Keratinocyte (primary cell): ENCODE data around the gene MBP. TPM values are rescaled to one million over a fixed set of nuclear protein-coding genes. Genes with fewer than 3 reads are reported as not detected.

Source experiments
- DNase-seq: peaks from one replicate; pipeline ENCODE4 v3.0.0-alpha.2; 2011; ENCODE audit warnings: low read depth, missing footprints, low spot score
- FAIRE-seq: peaks from 2 replicates; lab custom pipeline; 2011; peaks lifted over from hg19 to GRCh38; lab: Jason Lieb, UNC
- H2AFZ ChIP-seq: 2 replicates; pipeline ENCODE4 v1.6.0; 2012; ENCODE audit warnings: low read length, control low read depth, inconsistent platforms; ENCODE audit not compliant: control insufficient read depth
- H3K27ac ChIP-seq: 2 replicates; pipeline ENCODE4 v1.5.1; 2011; ENCODE audit warnings: low read length; ENCODE audit not compliant: control insufficient read depth, insufficient read depth
- H3K27me3 ChIP-seq: 3 replicates; pipeline ENCODE4 v1.6.0; 2011; ENCODE audit warnings: low read length; ENCODE audit not compliant: control insufficient read depth, insufficient read depth; ENCODE audit errors: extremely low read depth
- H3K36me3 ChIP-seq, 2 experiments: 2 replicates in 1 of 2; 3 replicates in 1 of 2; pipeline ENCODE4 v1.5.1; 2011; ENCODE audit warnings: low read length in 2 of 2, mild to moderate bottlenecking in 1 of 2; ENCODE audit not compliant: control insufficient read depth in 2 of 2, insufficient read depth in 2 of 2; ENCODE audit errors: extremely low read depth in 1 of 2
- H3K4me1 ChIP-seq: 3 replicates; pipeline ENCODE4 v1.5.1; 2011; ENCODE audit warnings: low read length; ENCODE audit not compliant: control insufficient read depth, insufficient read depth; ENCODE audit errors: extremely low read depth
- H3K4me2 ChIP-seq: 3 replicates; pipeline ENCODE4 v1.6.0; 2011; ENCODE audit warnings: low read depth, low read length; ENCODE audit not compliant: control insufficient read depth, insufficient read depth; ENCODE audit errors: extremely low read depth
- H3K4me3 ChIP-seq, 3 experiments: fragments of 200-600 bp in 1 of 3; sonication (generic) in 1 of 3; 2 replicates in 2 of 3; 3 replicates in 1 of 3; pipeline ENCODE4 v1.5.1; 2011 to 2016; ENCODE audit warnings: low read length in 3 of 3, mild to moderate bottlenecking in 3 of 3, control low read depth in 2 of 3, inconsistent platforms in 1 of 3, low read depth in 1 of 3, mixed read lengths in 1 of 3, mixed run types in 1 of 3, moderate library complexity in 1 of 3; ENCODE audit not compliant: control insufficient read depth in 2 of 3, insufficient read depth in 2 of 3; ENCODE audit errors: extremely low read depth in 1 of 3
- H3K79me2 ChIP-seq: 2 replicates; pipeline ENCODE4 v1.6.0; 2012; ENCODE audit warnings: low read length; ENCODE audit not compliant: control insufficient read depth, insufficient read depth
- H3K9ac ChIP-seq: 3 replicates; pipeline ENCODE4 v1.6.0; 2011; ENCODE audit warnings: low read length; ENCODE audit not compliant: control insufficient read depth, insufficient read depth; ENCODE audit errors: extremely low read depth
- H3K9me1 ChIP-seq: 3 replicates; pipeline ENCODE4 v1.6.0; 2011; ENCODE audit warnings: low read length; ENCODE audit not compliant: control insufficient read depth, insufficient read depth; ENCODE audit errors: extremely low read depth
- H3K9me3 ChIP-seq: 2 replicates; pipeline ENCODE4 v1.5.1; 2012; ENCODE audit warnings: low read depth, low read length; ENCODE audit not compliant: control insufficient read depth
- H4K20me1 ChIP-seq: 3 replicates; pipeline ENCODE4 v1.6.0; 2011; ENCODE audit warnings: low read length; ENCODE audit not compliant: control insufficient read depth, insufficient read depth; ENCODE audit errors: extremely low read depth
- EZH2 ChIP-seq: IDR thresholded peaks from one replicate; pipeline ENCODE4 v1.6.1; 2012; ENCODE audit warnings: inconsistent platforms, mild to moderate bottlenecking, low read length, moderate library complexity
- dilution Hi-C: fragments of 300-500 bp; cut with MboI; formaldehyde crosslinking; loops from one replicate; pipeline ENCODE4 v1.7.0; 2020; ENCODE audit warnings: low sequenced_read_pairs; ENCODE audit not compliant: extremely low pct_ligation_motif_present
- polyA plus RNA-seq, 5 experiments: library from polyadenylated mRNA; depleted of rRNA in 3 of 5; stranded (reverse) in 3 of 5; stranded (forward) in 1 of 5; unstranded in 1 of 5; fragments of >200 nt; gene quantifications; 1 replicate in 1 of 5; 2 replicates in 3 of 5; 3 replicates in 1 of 5; pipeline versions ENCODE4 v1.2.1 to v1.2.3, GENCODE V29; 2011 to 2012; ENCODE audit warnings: missing spikeins in 2 of 5, low read depth in 1 of 5, low replicate concordance in 1 of 5
- TF ChIP-seq, protein P1 (sequence below), 3 experiments: IDR thresholded peaks in 1 of 3; conservative IDR thresholded peaks in 1 of 3; optimal IDR thresholded peaks in 1 of 3; 2 replicates in 2 of 3; 3 replicates in 1 of 3; pipeline versions ENCODE3 to v1.5.1; 2011; ENCODE audit warnings: low read length in 3 of 3, mild to moderate bottlenecking in 3 of 3, moderate library complexity in 2 of 3, control low read depth in 1 of 3, inconsistent platforms in 1 of 3; ENCODE audit not compliant: insufficient read depth in 2 of 3; ENCODE audit errors: extremely low read depth in 1 of 3

Gene MBP
- polyA plus RNA-seq, 1 donor (not counting 4 experiments of a cell fraction or from before 2014, with no cell fraction given): 38.7 TPM

- no peaks in the 10 kb centered on the region for H3K9me3 ChIP-seq
- no peaks in the 10 kb centered on the region for H3K27me3 ChIP-seq
- DNase-seq: no peak
- no peaks in the 10 kb centered on the region for H3K4me1 ChIP-seq
- dilution Hi-C loops: no loop called here
- H4K20me1 ChIP-seq: no peaks in the 10 kb centered on the region
- no peak overlapping the region for H3K27ac ChIP-seq
- no peak overlapping the region for H2AFZ ChIP-seq
- H3K36me3 ChIP-seq: peaks cover 10 to 17% of the 10 kb centered on the region in 2 experiments
- H3K4me3 ChIP-seq: no peak overlapping the region
- H3K9me1 ChIP-seq: no peaks in the 10 kb centered on the region
- TF ChIP-seq, protein P1, sequence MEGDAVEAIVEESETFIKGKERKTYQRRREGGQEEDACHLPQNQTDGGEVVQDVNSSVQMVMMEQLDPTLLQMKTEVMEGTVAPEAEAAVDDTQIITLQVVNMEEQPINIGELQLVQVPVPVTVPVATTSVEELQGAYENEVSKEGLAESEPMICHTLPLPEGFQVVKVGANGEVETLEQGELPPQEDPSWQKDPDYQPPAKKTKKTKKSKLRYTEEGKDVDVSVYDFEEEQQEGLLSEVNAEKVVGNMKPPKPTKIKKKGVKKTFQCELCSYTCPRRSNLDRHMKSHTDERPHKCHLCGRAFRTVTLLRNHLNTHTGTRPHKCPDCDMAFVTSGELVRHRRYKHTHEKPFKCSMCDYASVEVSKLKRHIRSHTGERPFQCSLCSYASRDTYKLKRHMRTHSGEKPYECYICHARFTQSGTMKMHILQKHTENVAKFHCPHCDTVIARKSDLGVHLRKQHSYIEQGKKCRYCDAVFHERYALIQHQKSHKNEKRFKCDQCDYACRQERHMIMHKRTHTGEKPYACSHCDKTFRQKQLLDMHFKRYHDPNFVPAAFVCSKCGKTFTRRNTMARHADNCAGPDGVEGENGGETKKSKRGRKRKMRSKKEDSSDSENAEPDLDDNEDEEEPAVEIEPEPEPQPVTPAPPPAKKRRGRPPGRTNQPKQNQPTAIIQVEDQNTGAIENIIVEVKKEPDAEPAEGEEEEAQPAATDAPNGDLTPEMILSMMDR (optimal IDR thresholded peaks at IDR 0.05 in 1 of 3, IDR thresholded peaks at IDR 0.05 in 1 of 3, conservative IDR thresholded peaks at IDR 0.05 in 1 of 3; ENCODE audit: extremely low read depth in 1 of 3, insufficient read depth in 2 of 3, low read length in 3 of 3): no peak
- TF ChIP-seq EZH2: no peak
- no peak overlapping the region for H3K9ac ChIP-seq
- no peak overlapping the region for H3K4me2 ChIP-seq
- FAIRE-seq: no peak
- no peaks in the 10 kb centered on the region for H3K79me2 ChIP-seq
Measured at GRCh38 chr18:76936877-76937276, 195.7 kb downstream of the MBP start.

DNA sequence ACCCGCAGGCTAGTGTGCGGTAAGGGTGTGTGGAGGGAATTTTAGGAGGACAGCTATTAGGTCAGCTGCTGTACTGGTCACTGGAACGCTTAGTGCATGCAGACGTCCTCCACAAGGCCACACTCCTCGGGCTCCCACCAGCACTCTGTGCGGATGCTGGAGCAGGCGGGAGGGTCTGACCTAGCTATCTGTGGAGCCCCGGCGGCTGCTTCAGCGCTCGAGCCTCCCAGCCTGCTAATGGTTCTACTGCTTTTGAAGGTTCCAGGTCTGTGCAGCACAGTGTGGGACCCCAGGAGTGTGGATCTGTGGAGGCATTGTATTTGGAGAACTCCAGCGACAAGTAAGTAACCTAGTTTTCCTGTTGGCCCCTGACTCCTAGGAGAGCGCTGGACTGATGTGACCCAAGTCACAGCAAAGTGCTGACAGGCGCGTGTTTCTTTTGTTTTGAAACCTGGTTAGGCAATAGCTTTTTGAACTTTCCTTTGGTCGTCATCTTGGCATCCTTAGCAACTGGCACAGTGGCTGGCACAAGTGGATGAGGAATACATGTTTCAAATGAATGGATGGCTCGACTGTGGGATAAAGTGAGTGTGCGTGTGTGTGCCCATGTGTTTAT lies 196.8 kb downstream of the MBP start:
- no peaks in the 10 kb centered on the region for H3K4me1 ChIP-seq
- dilution Hi-C loops: no loop called here
- FAIRE-seq: no peak

More for the DNA sequence above, 196.8 kb downstream of the MBP start:
- no peak overlapping the region for H3K9ac ChIP-seq
- no peak for DNase-seq
- H3K4me3 ChIP-seq: no peak overlapping the region
- no peaks in the 10 kb centered on the region for H3K9me1 ChIP-seq
- no peak overlapping the region for H3K27ac ChIP-seq
- no peak for TF ChIP-seq EZH2
- TF ChIP-seq, protein P1 (optimal IDR thresholded peaks at IDR 0.05 in 1 of 3, IDR thresholded peaks at IDR 0.05 in 1 of 3, conservative IDR thresholded peaks at IDR 0.05 in 1 of 3; ENCODE audit: extremely low read depth in 1 of 3, insufficient read depth in 2 of 3, low read length in 3 of 3): no peak
- peaks cover 10 to 17% of the 10 kb centered on the region in 2 experiments for H3K36me3 ChIP-seq
- H3K9me3 ChIP-seq: no peaks in the 10 kb centered on the region
- no peaks in the 10 kb centered on the region for H3K27me3 ChIP-seq
- no peaks in the 10 kb centered on the region for H3K79me2 ChIP-seq
- H3K4me2 ChIP-seq: no peak overlapping the region
- H2AFZ ChIP-seq: no peak overlapping the region
- no peaks in the 10 kb centered on the region for H4K20me1 ChIP-seq
